ENCODE measurements around the gene ZNF511.
A peak's percentile ranks its signal among the peaks of the same experiment; 100 is the strongest.
"Not testable (repeated sequence)": the region's sequence is repeated elsewhere in the genome, so short reads cannot be mapped to it uniquely, and the experiment has no call there.

Gene ZNF511, protein sequence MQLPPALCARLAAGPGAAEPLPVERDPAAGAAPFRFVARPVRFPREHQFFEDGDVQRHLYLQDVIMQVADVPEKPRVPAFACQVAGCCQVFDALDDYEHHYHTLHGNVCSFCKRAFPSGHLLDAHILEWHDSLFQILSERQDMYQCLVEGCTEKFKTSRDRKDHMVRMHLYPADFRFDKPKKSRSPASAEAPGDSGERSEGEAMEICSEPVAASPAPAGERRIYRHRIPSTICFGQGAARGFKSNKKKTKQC

DNA sequence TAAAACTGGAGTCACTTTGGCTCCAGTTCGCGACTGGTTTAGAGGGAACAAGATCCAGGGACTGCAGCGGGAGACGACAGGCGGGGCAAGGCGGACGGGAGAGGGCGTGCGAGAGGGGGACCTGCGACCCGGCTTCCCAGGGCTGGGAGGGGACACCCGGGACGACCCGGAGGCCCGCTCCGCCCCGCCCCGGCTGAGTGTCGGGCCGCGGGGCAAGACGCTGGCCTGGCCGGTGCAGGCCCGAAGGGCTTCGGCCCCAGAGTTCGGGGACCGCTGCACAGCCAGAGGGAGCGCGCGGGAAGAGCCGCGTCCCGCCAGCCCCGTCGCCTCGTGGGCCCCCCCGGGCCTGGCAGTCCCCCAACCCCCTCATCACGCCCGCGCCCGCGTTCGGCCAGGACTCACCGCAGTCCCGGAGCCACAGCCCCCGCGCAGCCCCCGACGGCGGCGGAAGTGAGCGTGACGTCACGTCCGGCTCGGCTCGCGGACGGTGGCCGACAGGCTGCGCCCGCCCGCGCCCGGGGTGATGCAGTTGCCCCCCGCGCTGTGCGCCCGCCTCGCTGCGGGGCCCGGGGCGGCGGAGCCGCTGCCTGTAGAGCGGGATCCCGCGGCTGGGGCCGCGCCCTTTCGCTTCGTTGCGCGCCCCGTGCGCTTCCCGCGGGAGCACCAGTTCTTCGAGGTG, at the start of gene ZNF511, which contains the start of gene TUBGCP2:
Gene ZNF511 (plus strand): TSS at position 494 of the 679 bp plus-strand sequence. CDS start 30 bp downstream, at position 524.
Gene TUBGCP2 (minus strand): TSS at position 452 of the 679 bp plus-strand sequence. CDS start 5,931 bp downstream, outside the sequence.
- H3K9ac ChIP-seq (ENCODE audit: insufficient read length): peak within 1 kb of the TSS; percentile 87

DNA sequence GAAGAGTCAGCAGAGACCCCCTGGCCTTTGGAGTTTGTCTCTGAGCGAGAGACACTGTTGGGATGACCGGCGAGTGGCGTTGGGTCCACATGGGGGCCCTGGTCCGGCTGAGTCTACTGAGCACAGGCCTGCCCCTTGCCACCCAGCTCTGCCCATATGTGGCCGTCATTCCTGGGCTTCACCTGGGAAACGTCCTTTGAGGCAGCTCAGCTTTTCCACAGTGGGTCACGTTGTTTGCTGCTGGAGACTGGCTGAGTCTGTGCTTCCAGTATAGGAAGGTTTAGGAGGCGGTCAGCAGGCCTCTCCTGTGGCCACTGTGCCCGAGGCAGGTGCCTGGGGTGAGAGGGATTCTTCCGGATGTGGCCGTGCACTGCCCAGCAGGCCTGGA, 49.1 kb upstream of the ZNF511 start:
- H3K9me3 ChIP-seq (ENCODE audit: low read depth, low read length): no peaks in the 10 kb centered on the region
- no peak for TF ChIP-seq FOXP2 (optimal IDR thresholded peaks at IDR 0.05; ENCODE audit: control extremely low read depth, extremely low read length, insufficient read depth)
- no peak for TF ChIP-seq POLR2AphosphoS5 (IDR thresholded peaks at IDR 0.05; ENCODE audit: borderline replicate concordance, low read depth, low read length)
- no peak for TF ChIP-seq EZH2 (IDR thresholded peaks at IDR 0.05)
- no peaks in the 10 kb centered on the region for H3K36me3 ChIP-seq (ENCODE audit: insufficient read depth, low read length)
- no peak for DNase-seq (ENCODE audit: low read depth, low spot score)
- no peak overlapping the region for H3K27ac ChIP-seq
- no peak overlapping the region for H3K9ac ChIP-seq (ENCODE audit: insufficient read length)
- H3K4me3 ChIP-seq: no peak overlapping the region

More for the DNA sequence above, at the start of gene ZNF511, which contains the start of gene TUBGCP2:
- Histone ChIP-seq H3K4me3 (peak within 1 kb of the TSS; percentile 84), H3K27ac (peak within 1 kb of the TSS; percentile 89), H3K9me3 (ENCODE audit: low read depth, low read length) (no peaks in the 10 kb centered on the region), H3K36me3 (ENCODE audit: insufficient read depth, low read length) (no peaks in the 10 kb centered on the region; the same call in 1 of the 2 replicates)
- DNase-seq (ENCODE audit: low read depth, low spot score): no peak
- 0 out of 2 replicates have a peak, but pooled peaks have one; percentile 49 for TF ChIP-seq POLR2AphosphoS5 (IDR thresholded peaks at IDR 0.05; ENCODE audit: borderline replicate concordance, low read depth, low read length)
- no peak for TF ChIP-seq FOXP2 (optimal IDR thresholded peaks at IDR 0.05; ENCODE audit: control extremely low read depth, extremely low read length, insufficient read depth)

DNA sequence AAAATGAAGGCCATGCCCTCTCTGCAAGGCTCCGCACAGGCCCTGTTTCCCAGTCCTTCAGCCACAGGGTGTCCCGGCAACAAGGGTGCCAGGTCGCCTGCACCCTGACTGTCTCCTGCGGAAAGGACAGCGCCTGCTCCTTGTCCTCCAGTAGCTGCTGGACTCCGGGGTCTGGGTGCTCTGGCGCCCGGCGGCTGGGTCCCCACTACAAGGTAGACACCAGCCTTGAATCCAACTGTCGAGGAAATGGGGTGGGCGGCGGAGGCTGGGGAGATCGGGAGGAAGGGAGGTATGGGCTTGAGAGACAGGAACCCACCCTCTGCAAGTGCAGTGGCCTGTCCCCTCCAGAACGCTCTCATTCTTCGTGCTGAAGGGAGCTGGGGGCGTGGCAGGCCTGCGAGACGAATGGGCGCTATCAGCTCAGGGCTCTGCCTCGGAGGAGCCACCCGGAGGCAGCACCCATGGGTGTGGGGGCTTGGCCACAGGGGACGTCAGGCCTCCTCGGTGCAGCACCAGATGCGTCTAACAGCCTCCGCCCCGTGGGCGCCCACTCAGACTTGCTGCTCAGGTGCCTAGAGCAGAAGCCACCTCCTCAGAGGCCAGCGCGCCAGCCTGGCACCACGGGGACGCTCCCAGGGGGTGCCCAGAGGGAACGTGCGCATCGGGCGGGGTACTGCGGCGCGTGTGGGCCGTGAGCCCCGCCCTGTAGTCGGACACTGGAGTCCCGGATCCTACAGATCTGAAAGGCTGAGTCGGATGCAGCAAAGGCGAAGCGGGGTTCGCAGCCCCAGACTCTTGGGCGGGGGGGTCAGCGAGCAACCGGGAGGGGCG, 47.6 kb upstream of the ZNF511 start:
- peak overlapping the region; percentile 74 for H3K4me3 ChIP-seq
- no peaks in the 10 kb centered on the region for H3K36me3 ChIP-seq (ENCODE audit: insufficient read depth, low read length)
- no peak for TF ChIP-seq FOXP2 (optimal IDR thresholded peaks at IDR 0.05; ENCODE audit: control extremely low read depth, extremely low read length, insufficient read depth)
- no peak for TF ChIP-seq POLR2AphosphoS5 (IDR thresholded peaks at IDR 0.05; ENCODE audit: borderline replicate concordance, low read depth, low read length)
- TF ChIP-seq EZH2 (IDR thresholded peaks at IDR 0.05): no peak
- DNase-seq (ENCODE audit: low read depth, low spot score): no peak
- H3K27ac ChIP-seq: no peak overlapping the region
- H3K9ac ChIP-seq (ENCODE audit: insufficient read length): peak overlapping the region; percentile 57
- no peaks in the 10 kb centered on the region for H3K9me3 ChIP-seq (ENCODE audit: low read depth, low read length)

DNA sequence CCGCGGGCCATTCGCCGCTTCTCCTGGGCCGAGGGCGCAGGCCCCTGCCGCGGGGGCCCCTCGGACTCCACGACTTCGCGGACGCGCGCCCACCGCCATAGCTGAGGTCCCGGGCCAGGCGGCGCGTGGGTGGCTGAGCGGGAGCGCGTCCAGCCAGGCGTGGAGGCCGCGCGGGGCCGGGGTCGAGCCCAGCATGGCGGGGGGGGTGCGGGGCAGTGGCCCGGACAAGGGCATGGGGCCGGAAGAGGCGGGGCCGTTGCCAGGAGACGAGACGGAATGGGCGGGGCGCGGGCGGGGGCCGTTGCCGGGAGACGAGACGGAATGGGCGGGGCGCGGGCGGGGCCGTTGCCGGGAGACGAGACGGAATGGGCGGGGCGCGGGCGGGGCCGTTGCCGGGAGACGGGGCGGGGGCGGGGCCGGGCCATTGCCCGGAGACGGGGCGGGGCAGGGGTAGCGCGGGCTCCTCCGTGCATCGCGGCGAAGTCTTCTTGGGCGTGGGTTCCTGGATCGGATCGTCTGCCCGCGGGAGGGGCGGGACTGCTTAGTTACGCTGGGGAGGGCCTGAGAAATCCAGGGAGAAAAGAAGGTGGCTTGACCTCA, 46.9 kb upstream of the ZNF511 start:
- Histone ChIP-seq H3K9me3 (ENCODE audit: low read depth, low read length) (no peaks in the 10 kb centered on the region), H3K4me3 (peak overlapping the region; percentile 74), H3K9ac (ENCODE audit: insufficient read length) (peak overlapping the region; percentile 57), H3K36me3 (ENCODE audit: insufficient read depth, low read length) (no peaks in the 10 kb centered on the region), H3K27ac (no peak overlapping the region)
- TF ChIP-seq FOXP2 (optimal IDR thresholded peaks at IDR 0.05; ENCODE audit: control extremely low read depth, extremely low read length, insufficient read depth): no peak
- no peak for DNase-seq (ENCODE audit: low read depth, low spot score)

DNA sequence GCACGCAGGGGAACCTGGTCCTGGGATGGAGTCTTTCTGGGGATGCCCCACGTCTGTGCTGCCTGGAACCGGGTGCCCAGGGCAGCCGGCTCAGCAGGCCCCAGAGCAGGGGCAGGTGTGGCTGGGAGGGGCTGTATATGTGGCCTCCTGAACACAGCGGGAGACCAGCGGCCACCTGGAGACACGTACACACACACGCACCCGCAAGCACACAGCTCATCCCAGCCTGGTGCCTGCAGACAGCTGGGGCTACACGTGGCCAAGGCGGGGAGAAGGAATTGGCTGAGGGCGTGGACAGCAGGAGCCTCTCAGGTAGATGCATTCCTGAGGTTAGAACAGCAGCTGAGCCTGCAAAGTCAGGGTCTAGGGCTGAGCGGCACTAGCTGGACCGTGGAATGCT, 46.0 kb upstream of the ZNF511 start:
- Histone ChIP-seq H3K4me3 (no peak overlapping the region), H3K36me3 (ENCODE audit: insufficient read depth, low read length) (no peaks in the 10 kb centered on the region), H3K27ac (no peak overlapping the region), H3K9ac (ENCODE audit: insufficient read length) (no peak overlapping the region), H3K9me3 (ENCODE audit: low read depth, low read length) (no peaks in the 10 kb centered on the region)
- TF ChIP-seq POLR2AphosphoS5 (IDR thresholded peaks at IDR 0.05; ENCODE audit: borderline replicate concordance, low read depth, low read length) (no peak), EZH2 (IDR thresholded peaks at IDR 0.05) (no peak)
- DNase-seq (ENCODE audit: low read depth, low spot score): no peak

DNA sequence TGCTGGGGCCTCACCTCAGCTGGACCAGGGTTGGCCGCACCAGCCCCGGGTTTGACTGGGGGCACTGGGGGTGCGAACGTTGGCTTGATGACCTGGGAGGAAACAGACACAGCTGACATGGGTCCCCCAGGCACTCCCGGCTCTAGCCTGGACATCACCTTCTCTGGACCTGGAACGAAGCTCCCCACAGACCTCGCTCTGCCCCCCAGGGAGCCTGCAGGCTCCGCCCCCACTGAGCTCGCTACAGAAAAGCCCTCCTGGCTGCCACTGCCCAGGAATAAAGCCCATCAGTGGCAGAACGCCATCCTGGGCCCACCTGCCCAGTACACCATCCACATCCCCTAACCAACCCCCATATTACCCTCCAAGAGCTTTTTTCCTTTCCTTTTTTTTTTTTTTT, 45.0 kb upstream of the ZNF511 start:
- no peak for DNase-seq (ENCODE audit: low read depth, low spot score)
- Histone ChIP-seq H3K36me3 (ENCODE audit: insufficient read depth, low read length) (no peaks in the 10 kb centered on the region), H3K27ac (no peak overlapping the region), H3K9me3 (ENCODE audit: low read depth, low read length) (no peaks in the 10 kb centered on the region), H3K9ac (ENCODE audit: insufficient read length) (no peak overlapping the region), H3K4me3 (no peak overlapping the region)
- TF ChIP-seq POLR2AphosphoS5 (IDR thresholded peaks at IDR 0.05; ENCODE audit: borderline replicate concordance, low read depth, low read length) (no peak), FOXP2 (optimal IDR thresholded peaks at IDR 0.05; ENCODE audit: control extremely low read depth, extremely low read length, insufficient read depth) (no peak), EZH2 (IDR thresholded peaks at IDR 0.05) (no peak)

DNA sequence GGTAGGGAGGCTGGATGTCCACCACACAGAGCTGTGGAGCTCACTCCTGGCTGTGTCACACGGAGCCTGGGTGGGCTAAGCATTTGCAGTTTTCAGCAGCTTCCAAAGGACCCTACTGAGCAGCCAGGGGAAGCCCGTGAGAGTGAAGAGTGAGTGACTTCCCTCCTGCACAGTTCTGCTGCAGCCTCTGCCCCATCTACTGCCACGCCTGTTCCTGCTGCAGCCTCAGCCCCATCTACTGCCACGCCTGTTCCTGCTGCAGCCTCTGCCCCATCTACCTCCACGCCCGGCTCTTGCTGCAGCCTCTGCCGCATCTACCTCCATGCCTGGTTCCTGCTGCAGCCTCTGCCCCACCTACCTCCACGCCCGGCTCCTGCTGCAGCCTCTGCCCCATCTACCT, 44.3 kb upstream of the ZNF511 start:
- no peak overlapping the region for H3K9ac ChIP-seq (ENCODE audit: insufficient read length)
- DNase-seq (ENCODE audit: low read depth, low spot score): no peak
- no peaks in the 10 kb centered on the region for H3K36me3 ChIP-seq (ENCODE audit: insufficient read depth, low read length)
- H3K4me3 ChIP-seq: no peak overlapping the region
- no peaks in the 10 kb centered on the region for H3K9me3 ChIP-seq (ENCODE audit: low read depth, low read length)
- H3K27ac ChIP-seq: no peak overlapping the region
- TF ChIP-seq EZH2 (IDR thresholded peaks at IDR 0.05) (no peak), FOXP2 (optimal IDR thresholded peaks at IDR 0.05; ENCODE audit: control extremely low read depth, extremely low read length, insufficient read depth) (no peak), POLR2AphosphoS5 (IDR thresholded peaks at IDR 0.05; ENCODE audit: borderline replicate concordance, low read depth, low read length) (no peak)

DNA sequence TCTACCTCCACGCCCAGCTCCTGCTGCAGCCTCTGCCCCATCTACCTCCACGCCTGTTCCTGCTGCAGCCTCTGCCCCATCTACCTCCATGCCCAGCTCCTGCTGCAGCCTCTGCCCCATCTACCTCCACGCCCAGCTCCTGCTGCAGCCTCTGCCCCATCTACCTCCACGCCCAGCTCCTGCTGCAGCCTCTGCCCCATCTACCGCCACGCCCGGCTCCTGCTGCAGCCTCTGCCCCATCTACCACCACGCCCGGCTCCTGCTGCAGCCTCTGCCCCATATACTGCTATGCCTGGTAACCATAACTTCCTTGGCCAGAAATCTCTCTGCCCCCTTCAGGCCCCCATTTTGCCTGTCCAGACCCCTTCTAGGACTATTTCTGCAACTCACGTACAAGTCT, 43.7 kb upstream of the ZNF511 start:
- H3K9me3 ChIP-seq (ENCODE audit: low read depth, low read length); H3K36me3 ChIP-seq (ENCODE audit: insufficient read depth, low read length); DNase-seq (ENCODE audit: low read depth, low spot score); H3K9ac ChIP-seq (ENCODE audit: insufficient read length); H3K27ac ChIP-seq; H3K4me3 ChIP-seq: not testable (repeated sequence)

Measured in SK-N-MC (cell line).